HepG2 (cell line): ENCODE data around the gene RPS6KL1. TPM values are rescaled to one million over a fixed set of nuclear protein-coding genes. Genes with fewer than 3 reads are reported as not detected.

Source experiments
- ATF2 ChIP-seq: sonication (generic); formaldehyde crosslinking; IDR thresholded peaks from 2 replicates; pipeline ENCODE4 v1.4.0; 2020; ENCODE audit warnings: missing genetic modification reagents
- HBP1 ChIP-seq: IDR thresholded peaks from 2 replicates; pipeline ENCODE4 v1.6.1; 2016; ENCODE audit warnings: low read depth, control low read depth
- HDAC6 ChIP-seq: fragments of 200-600 bp; sonication (generic); IDR thresholded peaks from 2 replicates; pipeline ENCODE4 v1.7.0; 2017; ENCODE audit warnings: mild to moderate bottlenecking, antibody characterized with exemption, low read length, low read depth
- IRF2 ChIP-seq: IDR thresholded peaks from 2 replicates; pipeline ENCODE4 v1.6.1; 2018; ENCODE audit warnings: missing genetic modification reagents, missing compliant biosample characterization
- JARID2 ChIP-seq: sonication (generic); formaldehyde crosslinking; IDR thresholded peaks from 2 replicates; pipeline ENCODE4 v1.8.1; 2023; ENCODE audit warnings: missing genetic modification reagents, inconsistent platforms; ENCODE audit not compliant: insufficient replicate concordance
- ZBTB2 ChIP-seq: sonication (generic); formaldehyde crosslinking; IDR thresholded peaks from 2 replicates; pipeline ENCODE4 v1.8.0; 2022; ENCODE audit warnings: low read depth, missing genetic modification reagents
- polyA plus RNA-seq, 8 experiments: library from polyadenylated mRNA; depleted of rRNA in 3 of 8; stranded (reverse) in 7 of 8; unstranded in 1 of 8; fragments of >200 nt; fragmentation: Illumina TruSeq in 4 of 8; extraction: Trizol in 4 of 8; gene quantifications; 2 replicates each; pipeline versions ENCODE4 v1.2.1 to v1.2.3, GENCODE V29; 2011 to 2016; ENCODE audit warnings: low read depth in 4 of 8, missing spikeins in 1 of 8, mixed read lengths in 1 of 8; ENCODE audit not compliant: insufficient read depth in 1 of 8
- total RNA-seq, 5 experiments: library from RNA; depleted of rRNA; stranded (reverse); fragments of >200 nt; fragmentation: Illumina TruSeq; extraction: Trizol; gene quantifications; 2 replicates each; pipeline ENCODE4 v1.2.3, GENCODE V29; 2016; ENCODE audit warnings: low read depth in 1 of 5
- TF ChIP-seq, protein P1 (sequence below): sonication (generic); formaldehyde crosslinking; IDR thresholded peaks from 2 replicates; pipeline ENCODE4 v1.4.0; 2020; ENCODE audit warnings: missing genetic modification reagents, low read depth, mild to moderate bottlenecking, borderline replicate concordance

Gene RPS6KL1
- total and polyA plus RNA-seq, 2 of the 13 experiments (the other 11 are each of a cell fraction or from before 2014, with no cell fraction given) = 6.5 to 11.5 TPM

- TF ChIP-seq, protein P1, sequence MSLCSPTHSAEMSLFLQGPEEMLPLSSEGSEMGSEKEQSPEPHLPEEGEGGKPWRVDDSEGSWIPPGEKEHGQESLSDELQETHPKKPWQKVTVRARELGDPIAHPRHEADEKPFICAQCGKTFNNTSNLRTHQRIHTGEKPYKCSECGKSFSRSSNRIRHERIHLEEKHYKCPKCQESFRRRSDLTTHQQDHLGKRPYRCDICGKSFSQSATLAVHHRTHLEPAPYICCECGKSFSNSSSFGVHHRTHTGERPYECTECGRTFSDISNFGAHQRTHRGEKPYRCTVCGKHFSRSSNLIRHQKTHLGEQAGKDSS (CRISPR knock-in tag) = 0 out of 2 replicates have a peak, but pooled peaks have one; percentile 48
- peak; percentile 48 for TF ChIP-seq JARID2 (CRISPR knock-in tag)
- 0 out of 2 replicates have a peak, but pooled peaks have one; percentile 30 for TF ChIP-seq ZBTB2 (CRISPR knock-in tag)
- TF ChIP-seq ATF2 = peak; percentile 37; the same call in 1 of the 2 replicates
- 0 out of 2 replicates have a peak, but pooled peaks have one; percentile 12 for TF ChIP-seq HBP1
- no peak for TF ChIP-seq HDAC6
- no peak for TF ChIP-seq IRF2 (CRISPR knock-in tag)
- TF ChIP-seq, all 625 proteins: peak for 100
These were observed 32.4 kb upstream of the RPS6KL1 start, which contains the start of gene PGF (continued) for GRCh38 chr14:74955229-74956026.
